ENCODE measurements around the gene ENPP1.
A peak's percentile ranks its signal among the peaks of the same experiment; 100 is the strongest.

ENPP1 gene

GRCh38 chr6:131789219-131789618, 18.6 kb upstream of the ENPP1 start:
- DNase-seq (ENCODE audit: low read depth) = no peak
- in situ Hi-C loops (cut with HindIII; ENCODE audit: low sequenced_read_pairs) = no loop called here
- no peak overlapping the region for H3K4me3 ChIP-seq (ENCODE audit: low read depth, low read length)

GRCh38 chr6:131791476-131791875, 16.3 kb upstream of the ENPP1 start:
- in situ Hi-C loops (cut with HindIII; ENCODE audit: low sequenced_read_pairs) = no loop called here

More at GRCh38 chr6:131789219-131789618, 18.6 kb upstream of the ENPP1 start:
- no peak for TF ChIP-seq CTCF (IDR thresholded peaks at IDR 0.05; ENCODE audit: low read depth, low read length, missing control alignments)

GRCh38 chr6:131792091-131792496, 15.7 kb upstream of the ENPP1 start:
- TF ChIP-seq CTCF (IDR thresholded peaks at IDR 0.05; ENCODE audit: low read depth, low read length, missing control alignments) = peak; percentile 14
- in situ Hi-C loops (cut with HindIII; ENCODE audit: low sequenced_read_pairs) = no loop called here
- H3K4me3 ChIP-seq (ENCODE audit: low read depth, low read length) = no peak overlapping the region
- DNase-seq (ENCODE audit: low read depth) = peak; percentile 39

More at GRCh38 chr6:131791476-131791875, 16.3 kb upstream of the ENPP1 start:
- no peak for DNase-seq (ENCODE audit: low read depth)
- TF ChIP-seq CTCF (IDR thresholded peaks at IDR 0.05; ENCODE audit: low read depth, low read length, missing control alignments) = no peak
- no peak overlapping the region for H3K4me3 ChIP-seq (ENCODE audit: low read depth, low read length)

GRCh38 chr6:131795366-131795765, 12.5 kb upstream of the ENPP1 start:
- in situ Hi-C loops (cut with HindIII; ENCODE audit: low sequenced_read_pairs) = no loop called here
- no peak for DNase-seq (ENCODE audit: low read depth)
- H3K4me3 ChIP-seq (ENCODE audit: low read depth, low read length) = no peak overlapping the region
- TF ChIP-seq CTCF (IDR thresholded peaks at IDR 0.05; ENCODE audit: low read depth, low read length, missing control alignments) = no peak

- in situ Hi-C loops (cut with HindIII; ENCODE audit: low sequenced_read_pairs) = no loop called here
- no peak for DNase-seq (ENCODE audit: low read depth)
- TF ChIP-seq CTCF (IDR thresholded peaks at IDR 0.05; ENCODE audit: low read depth, low read length, missing control alignments) = no peak
- no peak overlapping the region for H3K4me3 ChIP-seq (ENCODE audit: low read depth, low read length)
Measured at GRCh38 chr6:131802347-131802746, 5.5 kb upstream of the ENPP1 start.

GRCh38 chr6:131803007-131803769, 4.6 kb upstream of the ENPP1 start:
- no peak for DNase-seq (ENCODE audit: low read depth)
- in situ Hi-C loops (cut with HindIII; ENCODE audit: low sequenced_read_pairs) = no loop called here
- TF ChIP-seq CTCF (IDR thresholded peaks at IDR 0.05; ENCODE audit: low read depth, low read length, missing control alignments) = no peak
- no peak overlapping the region for H3K4me3 ChIP-seq (ENCODE audit: low read depth, low read length)
